Ammon's horn (tissue), 1 donor: ENCODE measurements around the gene PHKG1.
"Not testable (repeated sequence)": the region's sequence is repeated elsewhere in the genome, so short reads cannot be mapped to it uniquely, and the experiment has no call there.

ENCODE experiments used
- DNase-seq: peaks from one replicate; pipeline ENCODE4 v3.0.0-alpha.2; 2016; ENCODE audit warnings: low spot score

PHKG1 gene

DNA sequence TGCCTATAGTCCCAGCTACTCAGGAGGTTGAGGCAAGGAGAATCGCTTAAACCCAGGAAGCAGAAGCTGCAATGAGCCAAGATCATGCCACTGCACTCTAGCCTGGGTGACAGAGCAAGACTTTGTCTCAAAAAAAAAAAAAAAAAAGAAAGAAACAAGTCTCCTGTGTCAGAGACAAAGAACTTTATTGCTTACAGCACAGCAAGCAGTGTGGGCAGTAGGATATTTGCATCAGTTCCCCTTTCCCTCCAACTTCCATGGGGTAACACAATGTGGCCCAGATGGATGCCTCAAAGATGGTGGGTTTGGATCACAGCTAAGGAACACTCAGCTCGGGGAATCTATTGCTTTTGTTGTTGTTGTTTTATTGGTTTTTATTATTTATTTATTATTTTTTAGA lies 47.0 kb downstream of the PHKG1 start:
- not testable (repeated sequence) for DNase-seq

DNA sequence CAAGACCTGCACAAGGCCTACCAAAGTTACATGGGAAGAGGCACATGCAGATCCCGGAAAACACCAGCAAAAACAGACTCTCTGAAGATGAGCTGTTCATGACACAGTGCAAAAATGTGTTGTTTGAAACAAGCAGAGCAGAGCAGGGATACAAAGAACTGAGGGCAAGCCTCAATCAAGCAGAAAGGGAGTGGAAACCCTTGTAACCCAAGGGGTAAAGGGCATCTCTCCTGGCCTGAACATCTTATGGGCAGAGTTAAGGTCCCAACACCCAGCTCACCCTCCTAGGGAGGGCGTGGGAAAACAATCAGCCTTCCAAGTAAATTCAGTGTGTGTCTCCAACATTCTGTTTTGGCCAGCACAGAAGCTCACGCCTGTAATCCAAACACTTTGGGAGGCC lies 52.0 kb downstream of the PHKG1 start:
- no peak for DNase-seq

DNA sequence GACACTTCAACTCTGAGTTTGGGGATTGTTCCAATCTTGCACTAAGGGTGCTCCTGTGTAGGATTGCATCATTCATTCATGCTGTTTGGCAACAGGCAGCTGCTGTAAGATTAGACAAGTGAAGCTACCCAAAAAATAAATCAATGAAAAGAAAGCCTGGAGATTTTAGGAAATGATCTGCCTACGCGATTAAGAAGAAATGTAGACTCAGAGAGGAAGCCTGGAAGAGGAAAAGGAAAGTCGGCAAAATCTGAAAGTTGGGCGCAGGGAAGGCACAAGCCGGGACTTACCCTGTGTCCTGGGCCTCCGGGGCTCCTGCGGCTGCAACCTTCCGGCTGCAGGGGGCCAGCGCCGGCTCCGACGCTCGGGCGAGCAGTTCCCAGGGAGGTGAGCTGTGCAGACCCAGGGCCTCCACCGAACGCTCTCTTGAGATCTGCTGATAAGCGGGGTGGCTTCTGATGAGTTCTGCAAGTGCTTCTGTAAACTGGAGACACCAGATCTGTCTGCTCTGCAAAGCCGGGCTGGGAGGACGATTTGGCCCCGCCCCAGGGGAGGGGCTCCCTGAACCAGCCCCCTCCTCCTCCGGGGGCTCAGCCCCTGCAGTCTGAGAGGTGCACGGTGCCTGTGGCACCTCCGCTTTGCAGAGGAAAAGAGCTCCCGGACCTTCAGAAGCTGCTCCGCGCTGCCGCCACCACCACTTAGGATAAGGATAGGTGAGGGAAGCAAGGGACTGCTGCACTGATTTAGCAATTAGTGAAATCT lies 58.9 kb downstream of the PHKG1 start:
- DNase-seq, result peak; percentile 73

DNA sequence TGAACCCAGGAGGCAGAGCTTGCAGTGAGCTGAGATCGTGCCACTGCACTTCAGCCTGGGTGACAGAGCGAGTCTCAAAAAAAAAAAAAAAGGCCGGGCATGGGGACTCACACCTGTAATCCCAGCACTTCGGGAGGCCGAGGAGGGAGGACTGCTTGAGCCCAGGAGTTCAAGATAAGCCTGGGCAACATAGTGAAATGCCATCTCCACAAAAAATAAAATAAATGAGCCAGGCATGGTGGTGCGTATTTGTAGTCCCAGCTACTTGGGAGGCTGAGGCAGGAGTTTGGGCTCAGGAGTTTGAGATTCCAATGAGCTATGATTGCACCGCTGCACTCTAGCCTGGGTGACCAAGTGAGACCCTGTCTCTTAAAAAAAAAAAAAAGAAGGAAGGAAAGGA lies 60.2 kb downstream of the PHKG1 start:
- not testable (repeated sequence) for DNase-seq

DNA sequence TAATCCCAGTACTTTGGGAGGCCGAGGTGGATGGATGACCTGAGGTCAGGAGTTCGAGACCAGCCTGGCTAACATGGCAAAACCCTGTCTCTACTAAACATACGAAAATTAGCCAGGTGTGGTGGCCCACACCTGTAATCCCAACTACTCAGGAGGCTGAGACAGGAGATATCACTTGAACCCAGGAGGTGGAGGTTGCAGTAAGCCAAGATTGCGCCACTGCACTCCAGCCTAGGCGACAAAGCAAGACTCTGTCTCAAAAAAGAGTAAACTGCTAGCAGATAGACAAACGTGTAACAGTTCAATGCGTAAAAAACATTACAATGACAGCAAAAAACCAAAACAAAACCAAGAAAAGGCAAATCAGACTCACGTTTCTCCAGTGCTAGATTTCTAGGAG lies 61.2 kb downstream of the PHKG1 start:
- DNase-seq, result not testable (repeated sequence)

DNA sequence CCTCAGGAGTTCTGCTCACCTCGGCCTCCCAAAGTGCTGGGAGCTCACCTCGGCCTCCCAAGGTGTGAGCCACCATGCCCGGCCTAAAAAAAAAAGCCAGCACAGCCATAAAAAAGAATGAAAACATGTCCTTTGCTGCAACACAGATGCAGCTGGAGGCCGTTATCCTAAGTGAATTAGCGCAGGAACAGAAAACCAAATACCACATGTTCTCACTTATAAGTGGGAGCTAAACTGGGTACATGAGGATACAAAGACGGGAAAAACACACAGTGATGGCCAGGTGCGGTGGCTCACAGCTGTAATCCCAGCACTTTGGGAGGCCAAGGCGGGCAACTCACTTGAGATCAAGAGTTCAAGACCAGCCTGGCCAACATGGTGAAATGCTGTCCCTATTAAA lies 62.4 kb downstream of the PHKG1 start:
- no peak for DNase-seq
